DMS153 (cell line): ENCODE data around the gene TUBG1.
A peak's percentile ranks its signal among the peaks of the same experiment; 100 is the strongest.

Experiments used
- DNase-seq: peaks from one replicate; lab custom pipeline; 2025; lab: John Stamatoyannopoulos, UW

Gene TUBG1

GRCh38 chr17:42609182-42609813, at the start of gene TUBG1, which contains the start of gene RETREG3:
TUBG1 (plus strand) TSS chr17:42609683; CDS start chr17:42609738, 55 bp downstream.
RETREG3 (minus strand) TSS chr17:42609374; CDS start chr17:42609324, 50 bp downstream.
- DNase-seq, result peak; percentile 98

- no peak for DNase-seq
Measured at GRCh38 chr17:42560246-42560645, 49.2 kb upstream of the TUBG1 start.

- DNase-seq, result peak; percentile 93
Measured at GRCh38 chr17:42561897-42562387, 47.5 kb upstream of the TUBG1 start, which contains the start of gene COASY. COASY (plus strand) TSS chr17:42562148; CDS start chr17:42562623, 475 bp downstream.

- DNase-seq, result no peak
Measured at GRCh38 chr17:42562388-42563142, 46.9 kb upstream of the TUBG1 start.

- DNase-seq, result no peak
Measured at GRCh38 chr17:42563143-42563509, 46.4 kb upstream of the TUBG1 start.

GRCh38 chr17:42563543-42563942, 45.9 kb upstream of the TUBG1 start:
- DNase-seq, result no peak

- no peak for DNase-seq
Measured at GRCh38 chr17:42563950-42564349, 45.5 kb upstream of the TUBG1 start.

- no peak for DNase-seq
Measured at GRCh38 chr17:42564815-42565522, 44.5 kb upstream of the TUBG1 start.

- no peak for DNase-seq
Measured at GRCh38 chr17:42565523-42566214, 43.8 kb upstream of the TUBG1 start.

- no peak for DNase-seq
Measured at GRCh38 chr17:42566215-42566882, 43.1 kb upstream of the TUBG1 start.

- peak; percentile 72 for DNase-seq
Measured at GRCh38 chr17:42566883-42567573, 42.5 kb upstream of the TUBG1 start, which contains the start of gene MLX. MLX (plus strand) TSS chr17:42567100; CDS start chr17:42567125, 25 bp downstream.

- DNase-seq, result no peak
Measured at GRCh38 chr17:42568341-42569111, 41.0 kb upstream of the TUBG1 start.

- no peak for DNase-seq
Measured at GRCh38 chr17:42571435-42572225, 37.9 kb upstream of the TUBG1 start.

- DNase-seq, result no peak
Measured at GRCh38 chr17:42573095-42573494, 36.4 kb upstream of the TUBG1 start.

- DNase-seq, result no peak
Measured at GRCh38 chr17:42574463-42574862, 35.0 kb upstream of the TUBG1 start.

- DNase-seq, result no peak
Measured at GRCh38 chr17:42577140-42577531, 32.3 kb upstream of the TUBG1 start.

- peak; percentile 78 for DNase-seq
Measured at GRCh38 chr17:42577532-42578281, 31.8 kb upstream of the TUBG1 start, which contains the start of gene PSMC3IP. PSMC3IP (minus strand) TSS chr17:42577729; CDS start chr17:42577686, 43 bp downstream.

- DNase-seq, result peak; percentile 56
Measured at GRCh38 chr17:42578282-42578869, 31.1 kb upstream of the TUBG1 start.
